GM23248 (cell line): ENCODE measurements around the gene CDK14.

Experiments used
- EZH2 ChIP-seq: fragments of 200-600 bp; sonication (generic); IDR thresholded peaks from 2 replicates; pipeline ENCODE4 v1.6.1; 2018; ENCODE audit warnings: antibody characterized with exemption, mild to moderate bottlenecking; ENCODE audit not compliant: insufficient read depth, poor library complexity, severe bottlenecking
- EZH2phosphoT487 ChIP-seq: fragments of 200-600 bp; sonication (generic); IDR thresholded peaks from 2 replicates; pipeline ENCODE4 v1.6.1; 2018; ENCODE audit warnings: antibody characterized with exemption, moderate library complexity, mild to moderate bottlenecking, low read depth; ENCODE audit not compliant: insufficient read depth

GRCh38 chr7:90933984-90934383 is 337.9 kb downstream of the CDK14 start:
- TF ChIP-seq EZH2phosphoT487 (no peak), EZH2 (no peak)
